H1 (cell line): ENCODE measurements around the gene RAD52. TPM values are rescaled to one million over a fixed set of nuclear protein-coding genes. Genes with fewer than 3 reads are reported as not detected.

Source experiments
- SIX5 ChIP-seq: IDR thresholded peaks from 2 replicates; pipeline ENCODE4 v1.6.1; 2011; ENCODE audit warnings: mild to moderate bottlenecking, low read depth, low read length
- polyA plus RNA-seq, 7 experiments: library from polyadenylated mRNA; depleted of rRNA in 3 of 7; stranded (reverse) in 5 of 7; unstranded in 2 of 7; fragments of >200 nt in 5 of 7; fragments of 200-250 nt in 2 of 7; gene quantifications; 1 replicate in 5 of 7; 2 replicates in 1 of 7; 4 replicates in 1 of 7; pipeline versions ENCODE4 v1.2.1 to v1.2.3, GENCODE V29; 2011 to 2013; ENCODE audit warnings: missing spikeins in 2 of 7, mixed read lengths in 2 of 7
- total RNA-seq: library from RNA; stranded (reverse); fragmentation: NEBNext Ultra II Directional; extraction: Animal tissue kit (Norgen Biotek cat#: 25700); gene quantifications from 2 replicates; pipeline ENCODE4 v1.2.1, GENCODE V29; 2021
- TF ChIP-seq, protein P1 (sequence below): fragments of 300-600 bp; sonication (generic); IDR thresholded peaks from 2 replicates; pipeline ENCODE4 v1.7.1; 2012; ENCODE audit warnings: low read length, moderate library complexity, mild to moderate bottlenecking, inconsistent platforms; ENCODE audit not compliant: insufficient replicate concordance
- TF ChIP-seq, protein P2 (sequence below), 3 experiments: IDR thresholded peaks; 1 replicate in 2 of 3; 2 replicates in 1 of 3; pipeline versions ENCODE4 v1.5.1 to v1.6.1; 2011; ENCODE audit warnings: low read length in 3 of 3, mild to moderate bottlenecking in 3 of 3, inconsistent platforms in 2 of 3, low read depth in 1 of 3, moderate library complexity in 1 of 3; ENCODE audit not compliant: insufficient read depth in 1 of 3; ENCODE audit errors: control extremely low read depth in 1 of 3

The RAD52 gene
- total and polyA plus RNA-seq, 2 of the 8 experiments (the other 6 are each of a cell fraction or from before 2014, with no cell fraction given) = 12.5 to 14.3 TPM

DNA sequence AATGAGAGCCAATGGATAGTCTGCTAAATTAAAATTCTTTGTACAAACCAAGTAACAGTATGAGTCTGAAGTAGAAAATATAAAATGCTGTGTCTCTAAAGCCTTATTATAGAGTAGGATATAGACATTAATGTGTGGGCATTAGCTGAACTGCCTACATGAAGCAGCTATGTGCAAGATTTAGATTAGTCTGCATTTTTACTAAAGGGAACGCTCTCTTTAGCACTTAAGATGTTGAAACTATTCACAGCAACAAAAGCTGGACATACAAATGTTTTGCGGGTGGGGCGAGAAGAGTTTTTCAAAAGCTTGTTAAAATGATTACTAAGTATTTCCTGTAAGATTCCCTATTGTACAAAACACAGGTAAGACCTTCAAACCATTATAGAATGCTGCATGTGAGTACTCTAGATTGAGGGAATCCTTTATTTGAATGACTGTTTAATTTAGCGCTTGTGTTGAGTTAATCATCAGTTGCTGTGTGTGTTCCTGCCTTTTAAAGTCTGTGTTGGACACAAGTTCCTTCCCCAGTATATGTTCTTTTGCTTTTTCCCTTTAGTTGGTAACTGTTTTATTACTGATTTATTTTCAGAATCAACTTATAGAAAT lies 87.1 kb downstream of the RAD52 start (continued):
- TF ChIP-seq, protein P1, sequence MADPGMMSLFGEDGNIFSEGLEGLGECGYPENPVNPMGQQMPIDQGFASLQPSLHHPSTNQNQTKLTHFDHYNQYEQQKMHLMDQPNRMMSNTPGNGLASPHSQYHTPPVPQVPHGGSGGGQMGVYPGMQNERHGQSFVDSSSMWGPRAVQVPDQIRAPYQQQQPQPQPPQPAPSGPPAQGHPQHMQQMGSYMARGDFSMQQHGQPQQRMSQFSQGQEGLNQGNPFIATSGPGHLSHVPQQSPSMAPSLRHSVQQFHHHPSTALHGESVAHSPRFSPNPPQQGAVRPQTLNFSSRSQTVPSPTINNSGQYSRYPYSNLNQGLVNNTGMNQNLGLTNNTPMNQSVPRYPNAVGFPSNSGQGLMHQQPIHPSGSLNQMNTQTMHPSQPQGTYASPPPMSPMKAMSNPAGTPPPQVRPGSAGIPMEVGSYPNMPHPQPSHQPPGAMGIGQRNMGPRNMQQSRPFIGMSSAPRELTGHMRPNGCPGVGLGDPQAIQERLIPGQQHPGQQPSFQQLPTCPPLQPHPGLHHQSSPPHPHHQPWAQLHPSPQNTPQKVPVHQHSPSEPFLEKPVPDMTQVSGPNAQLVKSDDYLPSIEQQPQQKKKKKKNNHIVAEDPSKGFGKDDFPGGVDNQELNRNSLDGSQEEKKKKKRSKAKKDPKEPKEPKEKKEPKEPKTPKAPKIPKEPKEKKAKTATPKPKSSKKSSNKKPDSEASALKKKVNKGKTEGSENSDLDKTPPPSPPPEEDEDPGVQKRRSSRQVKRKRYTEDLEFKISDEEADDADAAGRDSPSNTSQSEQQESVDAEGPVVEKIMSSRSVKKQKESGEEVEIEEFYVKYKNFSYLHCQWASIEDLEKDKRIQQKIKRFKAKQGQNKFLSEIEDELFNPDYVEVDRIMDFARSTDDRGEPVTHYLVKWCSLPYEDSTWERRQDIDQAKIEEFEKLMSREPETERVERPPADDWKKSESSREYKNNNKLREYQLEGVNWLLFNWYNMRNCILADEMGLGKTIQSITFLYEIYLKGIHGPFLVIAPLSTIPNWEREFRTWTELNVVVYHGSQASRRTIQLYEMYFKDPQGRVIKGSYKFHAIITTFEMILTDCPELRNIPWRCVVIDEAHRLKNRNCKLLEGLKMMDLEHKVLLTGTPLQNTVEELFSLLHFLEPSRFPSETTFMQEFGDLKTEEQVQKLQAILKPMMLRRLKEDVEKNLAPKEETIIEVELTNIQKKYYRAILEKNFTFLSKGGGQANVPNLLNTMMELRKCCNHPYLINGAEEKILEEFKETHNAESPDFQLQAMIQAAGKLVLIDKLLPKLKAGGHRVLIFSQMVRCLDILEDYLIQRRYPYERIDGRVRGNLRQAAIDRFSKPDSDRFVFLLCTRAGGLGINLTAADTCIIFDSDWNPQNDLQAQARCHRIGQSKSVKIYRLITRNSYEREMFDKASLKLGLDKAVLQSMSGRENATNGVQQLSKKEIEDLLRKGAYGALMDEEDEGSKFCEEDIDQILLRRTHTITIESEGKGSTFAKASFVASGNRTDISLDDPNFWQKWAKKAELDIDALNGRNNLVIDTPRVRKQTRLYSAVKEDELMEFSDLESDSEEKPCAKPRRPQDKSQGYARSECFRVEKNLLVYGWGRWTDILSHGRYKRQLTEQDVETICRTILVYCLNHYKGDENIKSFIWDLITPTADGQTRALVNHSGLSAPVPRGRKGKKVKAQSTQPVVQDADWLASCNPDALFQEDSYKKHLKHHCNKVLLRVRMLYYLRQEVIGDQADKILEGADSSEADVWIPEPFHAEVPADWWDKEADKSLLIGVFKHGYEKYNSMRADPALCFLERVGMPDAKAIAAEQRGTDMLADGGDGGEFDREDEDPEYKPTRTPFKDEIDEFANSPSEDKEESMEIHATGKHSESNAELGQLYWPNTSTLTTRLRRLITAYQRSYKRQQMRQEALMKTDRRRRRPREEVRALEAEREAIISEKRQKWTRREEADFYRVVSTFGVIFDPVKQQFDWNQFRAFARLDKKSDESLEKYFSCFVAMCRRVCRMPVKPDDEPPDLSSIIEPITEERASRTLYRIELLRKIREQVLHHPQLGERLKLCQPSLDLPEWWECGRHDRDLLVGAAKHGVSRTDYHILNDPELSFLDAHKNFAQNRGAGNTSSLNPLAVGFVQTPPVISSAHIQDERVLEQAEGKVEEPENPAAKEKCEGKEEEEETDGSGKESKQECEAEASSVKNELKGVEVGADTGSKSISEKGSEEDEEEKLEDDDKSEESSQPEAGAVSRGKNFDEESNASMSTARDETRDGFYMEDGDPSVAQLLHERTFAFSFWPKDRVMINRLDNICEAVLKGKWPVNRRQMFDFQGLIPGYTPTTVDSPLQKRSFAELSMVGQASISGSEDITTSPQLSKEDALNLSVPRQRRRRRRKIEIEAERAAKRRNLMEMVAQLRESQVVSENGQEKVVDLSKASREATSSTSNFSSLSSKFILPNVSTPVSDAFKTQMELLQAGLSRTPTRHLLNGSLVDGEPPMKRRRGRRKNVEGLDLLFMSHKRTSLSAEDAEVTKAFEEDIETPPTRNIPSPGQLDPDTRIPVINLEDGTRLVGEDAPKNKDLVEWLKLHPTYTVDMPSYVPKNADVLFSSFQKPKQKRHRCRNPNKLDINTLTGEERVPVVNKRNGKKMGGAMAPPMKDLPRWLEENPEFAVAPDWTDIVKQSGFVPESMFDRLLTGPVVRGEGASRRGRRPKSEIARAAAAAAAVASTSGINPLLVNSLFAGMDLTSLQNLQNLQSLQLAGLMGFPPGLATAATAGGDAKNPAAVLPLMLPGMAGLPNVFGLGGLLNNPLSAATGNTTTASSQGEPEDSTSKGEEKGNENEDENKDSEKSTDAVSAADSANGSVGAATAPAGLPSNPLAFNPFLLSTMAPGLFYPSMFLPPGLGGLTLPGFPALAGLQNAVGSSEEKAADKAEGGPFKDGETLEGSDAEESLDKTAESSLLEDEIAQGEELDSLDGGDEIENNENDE = no peak
- TF ChIP-seq, protein P2, sequence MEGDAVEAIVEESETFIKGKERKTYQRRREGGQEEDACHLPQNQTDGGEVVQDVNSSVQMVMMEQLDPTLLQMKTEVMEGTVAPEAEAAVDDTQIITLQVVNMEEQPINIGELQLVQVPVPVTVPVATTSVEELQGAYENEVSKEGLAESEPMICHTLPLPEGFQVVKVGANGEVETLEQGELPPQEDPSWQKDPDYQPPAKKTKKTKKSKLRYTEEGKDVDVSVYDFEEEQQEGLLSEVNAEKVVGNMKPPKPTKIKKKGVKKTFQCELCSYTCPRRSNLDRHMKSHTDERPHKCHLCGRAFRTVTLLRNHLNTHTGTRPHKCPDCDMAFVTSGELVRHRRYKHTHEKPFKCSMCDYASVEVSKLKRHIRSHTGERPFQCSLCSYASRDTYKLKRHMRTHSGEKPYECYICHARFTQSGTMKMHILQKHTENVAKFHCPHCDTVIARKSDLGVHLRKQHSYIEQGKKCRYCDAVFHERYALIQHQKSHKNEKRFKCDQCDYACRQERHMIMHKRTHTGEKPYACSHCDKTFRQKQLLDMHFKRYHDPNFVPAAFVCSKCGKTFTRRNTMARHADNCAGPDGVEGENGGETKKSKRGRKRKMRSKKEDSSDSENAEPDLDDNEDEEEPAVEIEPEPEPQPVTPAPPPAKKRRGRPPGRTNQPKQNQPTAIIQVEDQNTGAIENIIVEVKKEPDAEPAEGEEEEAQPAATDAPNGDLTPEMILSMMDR (IDR thresholded peaks at IDR 0.05; ENCODE audit: control extremely low read depth in 1 of 3, insufficient read depth in 1 of 3, low read depth in 1 of 3, low read length in 3 of 3) = no peak
- TF ChIP-seq SIX5 = no peak
- TF ChIP-seq, all 59 proteins: peak for 0
